Osteoblast (primary cell): ENCODE measurements around the gene INTS3. TPM values are rescaled to one million over a fixed set of nuclear protein-coding genes. Genes with fewer than 3 reads are reported as not detected.
A peak's percentile ranks its signal among the peaks of the same experiment; 100 is the strongest.

Experiments used
- DNase-seq: peaks from one replicate; pipeline ENCODE4 v3.0.0; 2011; ENCODE audit warnings: low spot score, mixed read lengths; ENCODE audit not compliant: insufficient read length; ENCODE audit errors: missing footprints
- H2AFZ ChIP-seq: 2 replicates; pipeline ENCODE4 v1.6.0; 2011; ENCODE audit warnings: mild to moderate bottlenecking, low read length
- H3K27ac ChIP-seq: 2 replicates; pipeline ENCODE4 v1.5.1; 2011; ENCODE audit warnings: mild to moderate bottlenecking, low read depth, low read length, moderate library complexity
- H3K27me3 ChIP-seq: 2 replicates; pipeline ENCODE4 v1.6.0; 2012; ENCODE audit warnings: mild to moderate bottlenecking, control low read depth, inconsistent platforms, low read length, moderate library complexity; ENCODE audit not compliant: insufficient read depth
- H3K36me3 ChIP-seq: 2 replicates; pipeline ENCODE4 v1.5.1; 2011; ENCODE audit warnings: mild to moderate bottlenecking, low read length, control low read depth, moderate library complexity; ENCODE audit not compliant: insufficient read depth
- H3K4me1 ChIP-seq: 2 replicates; pipeline ENCODE4 v1.5.1; 2011; ENCODE audit warnings: mild to moderate bottlenecking, low read length, control low read depth, moderate library complexity; ENCODE audit not compliant: insufficient read depth
- H3K4me2 ChIP-seq: 2 replicates; pipeline ENCODE4 v1.6.0; 2011; ENCODE audit warnings: mild to moderate bottlenecking, low read length; ENCODE audit not compliant: insufficient read depth
- H3K4me3 ChIP-seq: fragments of 200-600 bp; sonication (generic); 3 replicates; pipeline ENCODE4 v1.5.1; 2012; ENCODE audit warnings: mild to moderate bottlenecking, low read length, inconsistent platforms; ENCODE audit not compliant: insufficient read depth
- H3K79me2 ChIP-seq: 2 replicates; pipeline ENCODE4 v1.6.0; 2012; ENCODE audit warnings: mild to moderate bottlenecking, low read length, control low read depth, inconsistent platforms; ENCODE audit not compliant: insufficient read depth
- H3K9me3 ChIP-seq: 2 replicates; pipeline ENCODE4 v1.5.1; 2011; ENCODE audit warnings: low read depth, low read length, control low read depth
- H4K20me1 ChIP-seq: 2 replicates; pipeline ENCODE4 v1.6.0; 2012; ENCODE audit warnings: mild to moderate bottlenecking, low read length, control low read depth; ENCODE audit not compliant: insufficient read depth
- CTCF ChIP-seq: IDR thresholded peaks from 2 replicates; pipeline ENCODE4 v1.5.1; 2011; ENCODE audit warnings: mild to moderate bottlenecking, low read depth, low read length, moderate library complexity; ENCODE audit errors: extremely low read depth
- total RNA-seq: library from RNA; depleted of rRNA; stranded (reverse); fragments of >200 nt; gene quantifications from 2 replicates; pipeline ENCODE4 v1.2.3, GENCODE V29; 2012

The INTS3 gene
- total RNA-seq, 1 donor: 42.7 TPM

GRCh38 chr1:153730468-153730988 lies 2.7 kb downstream of the INTS3 start:
- TF ChIP-seq CTCF: no peak
- no peaks in the 10 kb centered on the region for H4K20me1 ChIP-seq
- H3K4me3 ChIP-seq: no peak overlapping the region
- H3K27ac ChIP-seq: no peak overlapping the region
- H3K4me1 ChIP-seq: peaks cover 13% of the 10 kb centered on the region
- H3K4me2 ChIP-seq: no peak overlapping the region
- peaks cover 5% of the 10 kb centered on the region for H3K36me3 ChIP-seq
- no peak overlapping the region for H2AFZ ChIP-seq
- no peaks in the 10 kb centered on the region for H3K9me3 ChIP-seq
- peaks cover 36% of the 10 kb centered on the region for H3K79me2 ChIP-seq
- no peaks in the 10 kb centered on the region for H3K27me3 ChIP-seq
- peak; percentile 58 for DNase-seq

GRCh38 chr1:153733970-153734369 lies 6.1 kb downstream of the INTS3 start:
- H3K4me1 ChIP-seq: peaks cover 10% of the 10 kb centered on the region
- no peak for DNase-seq
- peaks cover 7% of the 10 kb centered on the region for H3K36me3 ChIP-seq

GRCh38 chr1:153734396-153735089 lies 6.7 kb downstream of the INTS3 start:
- H3K27ac ChIP-seq: no peak overlapping the region
- no peaks in the 10 kb centered on the region for H3K9me3 ChIP-seq
- no peak overlapping the region for H2AFZ ChIP-seq
- H3K4me2 ChIP-seq: no peak overlapping the region
- H3K4me3 ChIP-seq: no peak overlapping the region
- no peak for TF ChIP-seq CTCF
- peaks cover 7% of the 10 kb centered on the region for H3K36me3 ChIP-seq
- H3K27me3 ChIP-seq: no peaks in the 10 kb centered on the region
- H3K4me1 ChIP-seq: peaks cover 5% of the 10 kb centered on the region
- DNase-seq: peak; percentile 36
- H3K79me2 ChIP-seq: peaks cover 28% of the 10 kb centered on the region
- H4K20me1 ChIP-seq: no peaks in the 10 kb centered on the region

More at GRCh38 chr1:153733970-153734369, 6.1 kb downstream of the INTS3 start:
- no peaks in the 10 kb centered on the region for H3K27me3 ChIP-seq
- no peak overlapping the region for H3K4me2 ChIP-seq
- H3K4me3 ChIP-seq: no peak overlapping the region
- no peaks in the 10 kb centered on the region for H3K9me3 ChIP-seq
- no peak for TF ChIP-seq CTCF
- no peak overlapping the region for H3K27ac ChIP-seq
- H3K79me2 ChIP-seq: peaks cover 33% of the 10 kb centered on the region
- no peaks in the 10 kb centered on the region for H4K20me1 ChIP-seq
- H2AFZ ChIP-seq: no peak overlapping the region

- no peaks in the 10 kb centered on the region for H4K20me1 ChIP-seq
- DNase-seq: no peak
- no peak for TF ChIP-seq CTCF
- H3K36me3 ChIP-seq: peaks cover 7% of the 10 kb centered on the region
- no peak overlapping the region for H3K4me2 ChIP-seq
- no peaks in the 10 kb centered on the region for H3K9me3 ChIP-seq
- H3K79me2 ChIP-seq: peaks cover 24% of the 10 kb centered on the region
- peaks cover 5% of the 10 kb centered on the region for H3K4me1 ChIP-seq
- H2AFZ ChIP-seq: no peak overlapping the region
- no peaks in the 10 kb centered on the region for H3K27me3 ChIP-seq
- H3K27ac ChIP-seq: no peak overlapping the region
- H3K4me3 ChIP-seq: no peak overlapping the region
These were observed 7.2 kb downstream of the INTS3 start for GRCh38 chr1:153735090-153735420.
